Stomach (tissue), 9 donors: ENCODE data around the gene KSR2. TPM values are rescaled to one million over a fixed set of nuclear protein-coding genes. Genes with fewer than 3 reads are reported as not detected.

Experiments used
- DNase-seq, 2 donors: peaks; one replicate each; pipeline versions ENCODE4 v3.0.0 to v3.0.0-alpha.2; 2013 to 2019
- H3K27ac ChIP-seq, 5 donors: fragments of 200-600 bp in 4 of 5; sonication (generic) in 4 of 5; one replicate each; pipeline ENCODE4 v1.5.1; 2013 to 2019; ENCODE audit warnings: mild to moderate bottlenecking in 1 of 5, moderate library complexity in 1 of 5
- H3K27me3 ChIP-seq, 3 donors: fragments of 200-600 bp; sonication (generic); one replicate each; pipeline ENCODE4 v1.5.1; 2017 to 2019; ENCODE audit warnings: mixed run types in 1 of 3
- H3K36me3 ChIP-seq, 4 donors: fragments of 200-600 bp; sonication (generic); 1 replicate in 3 of 4; 2 replicates in 1 of 4; pipeline ENCODE4 v1.5.1; 2016 to 2019
- H3K4me1 ChIP-seq, 4 donors: fragments of 200-600 bp; sonication (generic); one replicate each; pipeline ENCODE4 v1.5.1; 2016 to 2019
- H3K4me3 ChIP-seq, 4 donors: fragments of 200-600 bp; sonication (generic) in 3 of 4; one replicate each; pipeline ENCODE4 v1.5.1; 2016 to 2019; ENCODE audit warnings: mild to moderate bottlenecking in 1 of 4
- H3K9me3 ChIP-seq, 4 donors: fragments of 200-600 bp; sonication (generic); one replicate each; pipeline ENCODE4 v1.5.1; 2016 to 2019
- CTCF ChIP-seq, 7 experiments: fragments of 450-650 bp in 4 of 7; fragments of 200-600 bp in 3 of 7; sonication (generic) in 3 of 7; IDR thresholded peaks; one replicate each; pipeline ENCODE4 v1.5.1; 2016 to 2019; ENCODE audit warnings: antibody characterized with exemption in 7 of 7, control low read depth in 2 of 7, mild to moderate bottlenecking in 1 of 7
- EP300 ChIP-seq: sonication (generic); formaldehyde crosslinking; IDR thresholded peaks from one replicate; pipeline ENCODE4 v1.6.1; 2017; ENCODE audit warnings: antibody characterized with exemption
- POLR2A ChIP-seq, 4 donors: fragments of 450-650 bp; IDR thresholded peaks; one replicate each; pipeline ENCODE4 v1.6.1; 2016; ENCODE audit warnings: antibody characterized with exemption in 4 of 4, control low read depth in 2 of 4, mild to moderate bottlenecking in 1 of 4, moderate library complexity in 1 of 4
- POLR2AphosphoS5 ChIP-seq, 3 donors: sonication (generic); formaldehyde crosslinking; IDR thresholded peaks; one replicate each; pipeline ENCODE4 v1.6.1; 2016; ENCODE audit warnings: antibody characterized with exemption in 3 of 3
- WGBS, 5 donors: extraction: QIAGEN DNeasy Blood & Tissue Kit in 3 of 5; methylation state at CpG; one replicate each; pipeline versions ENCODE4 v1.1.5 to v1.1.7; 2013 to 2018; 5-methylcytosine and 5-hydroxymethylcytosine counted together
- intact Hi-C: fragments of 100-400 bp; cut with DNase I; formaldehyde crosslinking; loops from one replicate; pipeline ENCODE4 v1.15.1; 2023; ENCODE audit warnings: low total_unique reads
- polyA plus RNA-seq, 3 donors: library from polyadenylated mRNA; stranded (reverse); fragments of 200-250 nt; gene quantifications; one replicate each; pipeline ENCODE4 v1.2.3, GENCODE V29; 2013
- total RNA-seq, 5 donors: library from RNA; depleted of rRNA; stranded (reverse); fragments of >200 nt; gene quantifications; one replicate each; pipeline versions ENCODE4 v1.1.0 to v1.2.3, GENCODE V29; 2014 to 2016
- donor health status: healthy with polysubstance abuse.
- donor health status: Bipolar disorder and iron deficiency.
- donor health status: healthy.

Gene KSR2
- total and polyA plus RNA-seq, 8 donors = 0.03 to 1.4 (median 0.26) TPM; not detected in 2

- 56 to 78% (median 63%) methylated on average over 3 of the region's 3 CpGs for WGBS, 5 donors
- Histone ChIP-seq H3K27me3 (peaks cover 0 to 8% (median 0%) of the 10 kb centered on the region in 3 donors), H3K36me3 (no peaks in the 10 kb centered on the region), H3K9me3 (peaks cover 0 to 27% (median 11%) of the 10 kb centered on the region in 4 donors), H3K4me3 (no peak overlapping the region), H3K27ac (no peak overlapping the region), H3K4me1 (no peaks in the 10 kb centered on the region)
- no peak for TF ChIP-seq EP300
- no peak for TF ChIP-seq POLR2AphosphoS5 (IDR thresholded peaks at IDR 0.05)
- TF ChIP-seq POLR2A (IDR thresholded peaks at IDR 0.05) = no peak
- no peak for TF ChIP-seq CTCF (IDR thresholded peaks at IDR 0.05)
- intact Hi-C loops = no loop called here
- DNase-seq = no peak
Observed at GRCh38 chr12:117768860-117769259, 199.9 kb downstream of the KSR2 start.

- no peak for DNase-seq
- no peak overlapping the region for H3K4me3 ChIP-seq
- H3K27ac ChIP-seq = no peak overlapping the region
- H3K36me3 ChIP-seq = no peaks in the 10 kb centered on the region
- H3K4me1 ChIP-seq = no peaks in the 10 kb centered on the region
- H3K9me3 ChIP-seq = peaks cover 0 to 27% (median 11%) of the 10 kb centered on the region in 4 donors
- TF ChIP-seq POLR2AphosphoS5 (IDR thresholded peaks at IDR 0.05) (no peak), EP300 (no peak), POLR2A (IDR thresholded peaks at IDR 0.05) (no peak), CTCF (IDR thresholded peaks at IDR 0.05) (no peak)
- intact Hi-C loops = no loop called here
- WGBS, 5 donors = 34 to 93% (median 90%) methylated on average over 2 of the region's 2 CpGs
- peaks cover 0 to 8% (median 0%) of the 10 kb centered on the region in 3 donors for H3K27me3 ChIP-seq
Observed at GRCh38 chr12:117766008-117766407, 202.8 kb downstream of the KSR2 start.

GRCh38 chr12:117762143-117762542 is 206.6 kb downstream of the KSR2 start:
- intact Hi-C loops = no loop called here
- no peak for DNase-seq
- no peaks in the 10 kb centered on the region for H3K4me1 ChIP-seq
- no peaks in the 10 kb centered on the region for H3K36me3 ChIP-seq
- peaks cover 0 to 16% (median 11%) of the 10 kb centered on the region in 4 donors for H3K9me3 ChIP-seq
- H3K27me3 ChIP-seq = no peaks in the 10 kb centered on the region
- WGBS, 5 donors = 76 to 89% (median 86%) methylated on average over 2 of the region's 2 CpGs
- TF ChIP-seq POLR2AphosphoS5 (IDR thresholded peaks at IDR 0.05) (no peak), CTCF (IDR thresholded peaks at IDR 0.05) (no peak), EP300 (no peak), POLR2A (IDR thresholded peaks at IDR 0.05) (no peak)
- H3K27ac ChIP-seq = no peak overlapping the region
- H3K4me3 ChIP-seq = no peak overlapping the region

GRCh38 chr12:117761528-117762100 is 207.2 kb downstream of the KSR2 start:
- H3K27me3 ChIP-seq = no peaks in the 10 kb centered on the region
- H3K4me1 ChIP-seq = no peaks in the 10 kb centered on the region
- TF ChIP-seq CTCF (IDR thresholded peaks at IDR 0.05) (no peak), EP300 (no peak), POLR2A (IDR thresholded peaks at IDR 0.05) (no peak), POLR2AphosphoS5 (IDR thresholded peaks at IDR 0.05) (no peak)
- no peak for DNase-seq
- no peak overlapping the region for H3K27ac ChIP-seq
- intact Hi-C loops = no loop called here
- WGBS, 5 donors = 84 to 96% (median 93%) methylated on average over 3 of the region's 3 CpGs
- H3K9me3 ChIP-seq = peaks cover 0 to 11% (median 9%) of the 10 kb centered on the region in 4 donors
- H3K4me3 ChIP-seq = no peak overlapping the region
- H3K36me3 ChIP-seq = no peaks in the 10 kb centered on the region
